Trophoblast cell (in vitro differentiated cells and primary cell): Measurements from ENCODE around the gene CDC27.

Experiments used
- DNase-seq, 2 donors: peaks; one replicate each; pipeline ENCODE4 v3.0.0-alpha.2; 2016
- H2AFZ ChIP-seq: 2 replicates; pipeline ENCODE4 v1.6.1; 2013; ENCODE audit warnings: low read length, moderate library complexity, mild to moderate bottlenecking; ENCODE audit not compliant: insufficient read depth, poor library complexity
- H2AK5ac ChIP-seq: 2 replicates; pipeline ENCODE4 v1.6.1; 2013; ENCODE audit warnings: mild to moderate bottlenecking, low read length
- H2BK120ac ChIP-seq: 2 replicates; pipeline ENCODE4 v1.6.1; 2013; ENCODE audit warnings: low read length, mild to moderate bottlenecking, moderate library complexity; ENCODE audit not compliant: insufficient read depth, poor library complexity
- H2BK12ac ChIP-seq: 2 replicates; pipeline ENCODE4 v1.6.1; 2013; ENCODE audit warnings: mild to moderate bottlenecking, low read length, moderate library complexity
- H2BK5ac ChIP-seq: 2 replicates; pipeline ENCODE4 v1.6.1; 2013; ENCODE audit warnings: low read length, low read depth, moderate library complexity, mild to moderate bottlenecking; ENCODE audit not compliant: poor library complexity
- H3K14ac ChIP-seq: 2 replicates; pipeline ENCODE4 v1.6.1; 2013; ENCODE audit warnings: mild to moderate bottlenecking, low read length
- H3K18ac ChIP-seq: 2 replicates; pipeline ENCODE4 v1.6.1; 2013; ENCODE audit warnings: mild to moderate bottlenecking, low read length
- H3K23ac ChIP-seq: 2 replicates; pipeline ENCODE4 v1.6.1; 2013; ENCODE audit warnings: low read length
- H3K27ac ChIP-seq: 2 replicates; pipeline ENCODE4 v1.5.1; 2013; ENCODE audit warnings: low read depth, mild to moderate bottlenecking, inconsistent platforms, low read length, moderate library complexity
- H3K27me3 ChIP-seq: 2 replicates; pipeline ENCODE4 v1.6.1; 2013; ENCODE audit warnings: inconsistent platforms, mild to moderate bottlenecking, low read length, moderate library complexity; ENCODE audit not compliant: insufficient read depth
- H3K36me3 ChIP-seq, 2 experiments: 1 replicate in 1 of 2; 2 replicates in 1 of 2; pipeline ENCODE4 v1.6.1; 2013; ENCODE audit warnings: low read length in 2 of 2, mild to moderate bottlenecking in 2 of 2, moderate library complexity in 1 of 2; ENCODE audit not compliant: insufficient read depth in 2 of 2, control insufficient read depth in 1 of 2
- H3K4ac ChIP-seq: 2 replicates; pipeline ENCODE4 v1.6.1; 2013; ENCODE audit warnings: low read depth, mild to moderate bottlenecking, low read length, moderate library complexity
- H3K4me1 ChIP-seq, 2 experiments: 1 replicate in 1 of 2; 2 replicates in 1 of 2; pipeline ENCODE4 v1.6.1; 2013; ENCODE audit warnings: low read length in 2 of 2, mild to moderate bottlenecking in 2 of 2, moderate library complexity in 1 of 2; ENCODE audit not compliant: insufficient read depth in 2 of 2, control insufficient read depth in 1 of 2
- H3K4me2 ChIP-seq: 2 replicates; pipeline ENCODE4 v1.6.1; 2013; ENCODE audit warnings: inconsistent platforms, mild to moderate bottlenecking, low read length, moderate library complexity
- H3K4me3 ChIP-seq: 2 replicates; pipeline ENCODE4 v1.5.1; 2013; ENCODE audit warnings: mild to moderate bottlenecking, low read depth, low read length, inconsistent platforms
- H3K79me1 ChIP-seq: one replicate; pipeline ENCODE4 v1.6.1; 2013; ENCODE audit warnings: low read length
- H3K79me2 ChIP-seq: 2 replicates; pipeline ENCODE4 v1.6.1; 2013; ENCODE audit warnings: low read length, mild to moderate bottlenecking; ENCODE audit not compliant: control insufficient read depth, insufficient read depth, poor library complexity
- H3K9ac ChIP-seq: 2 replicates; pipeline ENCODE4 v1.6.1; 2013; ENCODE audit warnings: mild to moderate bottlenecking, low read length
- H3K9me3 ChIP-seq: 2 replicates; pipeline ENCODE4 v1.6.1; 2013; ENCODE audit warnings: low read depth, mild to moderate bottlenecking, control low read depth, inconsistent platforms, low read length; ENCODE audit not compliant: insufficient read depth
- H4K12ac ChIP-seq: 2 replicates; pipeline ENCODE4 v1.6.1; 2013; ENCODE audit warnings: low read depth, mild to moderate bottlenecking, low read length, moderate library complexity
- H4K8ac ChIP-seq: 2 replicates; pipeline ENCODE4 v1.6.1; 2013; ENCODE audit warnings: low read depth, mild to moderate bottlenecking, low read length, moderate library complexity
- H4K91ac ChIP-seq: one replicate; pipeline ENCODE4 v1.6.1; 2013; ENCODE audit warnings: low read depth, mild to moderate bottlenecking, low read length, moderate library complexity
- WGBS: extraction: QIAGEN DNeasy Blood & Tissue Kit; methylation state at CpG from one replicate; pipeline ENCODE4 v1.1.7; 2013; ENCODE audit warnings: missing lambda C conversion rate; ENCODE audit not compliant: insufficient read length, insufficient coverage; ENCODE audit errors: extremely low coverage; 5-methylcytosine and 5-hydroxymethylcytosine counted together

CDC27 gene

GRCh38 chr17:47214931-47215330 is 25.8 kb upstream of the CDC27 start:
- no peak overlapping the region for H3K18ac ChIP-seq
- H3K4ac ChIP-seq = no peak overlapping the region
- H2BK12ac ChIP-seq = no peak overlapping the region
- H3K14ac ChIP-seq = no peak overlapping the region
- H3K4me2 ChIP-seq = no peak overlapping the region
- no peaks in the 10 kb centered on the region for H3K27me3 ChIP-seq
- no peaks in the 10 kb centered on the region for H3K36me3 ChIP-seq
- no peak overlapping the region for H4K91ac ChIP-seq
- no CpG with 5 or more reads among the region's 3 CpGs for WGBS
- H2BK5ac ChIP-seq = no peak overlapping the region
- H3K79me2 ChIP-seq = no peaks in the 10 kb centered on the region
- H3K4me3 ChIP-seq = no peak overlapping the region
- H3K23ac ChIP-seq = no peak overlapping the region
- H2AK5ac ChIP-seq = no peak overlapping the region
- no peaks in the 10 kb centered on the region for H3K79me1 ChIP-seq
- H3K4me1 ChIP-seq = peaks cover 2 to 13% of the 10 kb centered on the region in 2 experiments
- H3K9ac ChIP-seq = no peak overlapping the region
- H2AFZ ChIP-seq = no peak overlapping the region
- no peak overlapping the region for H3K27ac ChIP-seq
- H2BK120ac ChIP-seq = no peak overlapping the region
- no peak for DNase-seq
- no peak overlapping the region for H4K8ac ChIP-seq
- no peaks in the 10 kb centered on the region for H3K9me3 ChIP-seq
- no peak overlapping the region for H4K12ac ChIP-seq

GRCh38 chr17:47213540-47213939 is 24.4 kb upstream of the CDC27 start:
- Histone ChIP-seq H3K23ac (no peak overlapping the region), H4K91ac (no peak overlapping the region), H3K27ac (no peak overlapping the region), H3K79me2 (no peaks in the 10 kb centered on the region), H3K4me1 (peaks cover 10 to 22% of the 10 kb centered on the region in 2 experiments), H3K18ac (no peak overlapping the region), H3K4ac (no peak overlapping the region), H3K36me3 (no peaks in the 10 kb centered on the region), H2BK120ac (no peak overlapping the region), H3K14ac (no peak overlapping the region), H3K27me3 (no peaks in the 10 kb centered on the region), H3K9me3 (no peaks in the 10 kb centered on the region), H3K9ac (no peak overlapping the region), H2BK5ac (no peak overlapping the region), H4K12ac (no peak overlapping the region), H2AK5ac (no peak overlapping the region), H3K4me2 (no peak overlapping the region), H2AFZ (no peak overlapping the region), H2BK12ac (no peak overlapping the region), H3K79me1 (peaks cover 2% of the 10 kb centered on the region), H3K4me3 (no peak overlapping the region), H4K8ac (no peak overlapping the region)
- no peak for DNase-seq
- no CpG with 5 or more reads among the region's 4 CpGs for WGBS

GRCh38 chr17:47212458-47212857 is 23.4 kb upstream of the CDC27 start:
- no peaks in the 10 kb centered on the region for H3K27me3 ChIP-seq
- H4K91ac ChIP-seq = no peak overlapping the region
- no peak overlapping the region for H3K4me3 ChIP-seq
- H3K23ac ChIP-seq = no peak overlapping the region
- no peak overlapping the region for H4K12ac ChIP-seq
- no peak overlapping the region for H2AK5ac ChIP-seq
- no peak overlapping the region for H3K9ac ChIP-seq
- H3K14ac ChIP-seq = no peak overlapping the region
- H3K4me2 ChIP-seq = no peak overlapping the region
- no peak for DNase-seq
- no peaks in the 10 kb centered on the region for H3K36me3 ChIP-seq
- H4K8ac ChIP-seq = no peak overlapping the region
- no peak overlapping the region for H2BK12ac ChIP-seq
- WGBS = no CpG with 5 or more reads among the region's 2 CpGs
- no peak overlapping the region for H3K4ac ChIP-seq
- H3K18ac ChIP-seq = no peak overlapping the region
- no peak overlapping the region for H2AFZ ChIP-seq
- H3K27ac ChIP-seq = no peak overlapping the region
- H2BK5ac ChIP-seq = no peak overlapping the region
- peaks cover 2% of the 10 kb centered on the region for H3K79me1 ChIP-seq
- H3K9me3 ChIP-seq = no peaks in the 10 kb centered on the region
- H3K79me2 ChIP-seq = no peaks in the 10 kb centered on the region
- no peak overlapping the region for H2BK120ac ChIP-seq
- H3K4me1 ChIP-seq = peaks cover 12 to 23% of the 10 kb centered on the region in 2 experiments

- no peak overlapping the region for H3K9ac ChIP-seq
- H3K14ac ChIP-seq = no peak overlapping the region
- no peak for DNase-seq
- H2AFZ ChIP-seq = no peak overlapping the region
- H2BK5ac ChIP-seq = no peak overlapping the region
- H3K4ac ChIP-seq = no peak overlapping the region
- no CpG with 5 or more reads among the region's 2 CpGs for WGBS
- no peak overlapping the region for H4K8ac ChIP-seq
- no peaks in the 10 kb centered on the region for H3K36me3 ChIP-seq
- no peak overlapping the region for H2AK5ac ChIP-seq
- H2BK120ac ChIP-seq = no peak overlapping the region
- no peak overlapping the region for H3K4me2 ChIP-seq
- H3K4me3 ChIP-seq = no peak overlapping the region
- peaks cover 12 to 24% of the 10 kb centered on the region in 2 experiments for H3K4me1 ChIP-seq
- no peak overlapping the region for H3K27ac ChIP-seq
- H3K79me1 ChIP-seq = peaks cover 2% of the 10 kb centered on the region
- H2BK12ac ChIP-seq = no peak overlapping the region
- no peak overlapping the region for H4K12ac ChIP-seq
- no peaks in the 10 kb centered on the region for H3K79me2 ChIP-seq
- H3K18ac ChIP-seq = no peak overlapping the region
- H3K9me3 ChIP-seq = no peaks in the 10 kb centered on the region
- H3K23ac ChIP-seq = no peak overlapping the region
- no peaks in the 10 kb centered on the region for H3K27me3 ChIP-seq
- no peak overlapping the region for H4K91ac ChIP-seq
Measured at GRCh38 chr17:47210779-47211178, 21.7 kb upstream of the CDC27 start.
